Erythroblast (primary cell): ENCODE results near the gene AGBL4.

Source experiments
- DNase-seq, 2 experiments: peaks; one replicate each; lab custom pipeline; 2025; lab: John Stamatoyannopoulos, UW
- GATA1 ChIP-seq: IDR thresholded peaks from 2 replicates; pipeline ENCODE4 v1.6.1; 2011; ENCODE audit warnings: low read depth, mild to moderate bottlenecking, control low read depth, low read length, moderate library complexity
- POLR2A ChIP-seq: IDR thresholded peaks from 2 replicates; pipeline ENCODE4 v1.6.1; 2011; ENCODE audit warnings: mild to moderate bottlenecking, low read length

The AGBL4 gene

GRCh38 chr1:48680411-48681035, 1343.2 kb downstream of the AGBL4 start:
- DNase-seq, result no peak
- TF ChIP-seq GATA1 (no peak), POLR2A (no peak)

DNA sequence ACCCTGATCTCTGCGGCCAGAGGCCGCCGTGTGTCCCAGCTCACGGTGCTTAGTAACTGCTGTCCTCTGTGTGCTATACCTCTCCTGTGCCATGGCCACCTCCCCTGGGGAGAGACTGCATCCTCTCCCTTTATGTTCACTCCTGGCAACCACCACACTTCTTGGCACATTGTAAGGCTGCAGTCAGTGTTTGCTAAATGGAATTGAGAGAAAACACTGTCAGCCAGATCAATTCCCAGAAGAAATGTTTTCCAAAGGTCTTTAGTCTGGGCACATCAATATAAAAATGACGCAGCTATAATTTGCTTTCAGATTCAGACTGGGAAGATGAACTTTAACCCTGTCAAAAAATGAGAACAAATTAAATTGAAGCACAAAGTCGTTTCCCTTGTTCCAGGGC, 1343.9 kb downstream of the AGBL4 start:
- no peak for DNase-seq
- TF ChIP-seq POLR2A, result no peak
- no peak for TF ChIP-seq GATA1

GRCh38 chr1:48678710-48679505, 1344.8 kb downstream of the AGBL4 start:
- TF ChIP-seq GATA1, result no peak
- no peak for TF ChIP-seq POLR2A

DNA sequence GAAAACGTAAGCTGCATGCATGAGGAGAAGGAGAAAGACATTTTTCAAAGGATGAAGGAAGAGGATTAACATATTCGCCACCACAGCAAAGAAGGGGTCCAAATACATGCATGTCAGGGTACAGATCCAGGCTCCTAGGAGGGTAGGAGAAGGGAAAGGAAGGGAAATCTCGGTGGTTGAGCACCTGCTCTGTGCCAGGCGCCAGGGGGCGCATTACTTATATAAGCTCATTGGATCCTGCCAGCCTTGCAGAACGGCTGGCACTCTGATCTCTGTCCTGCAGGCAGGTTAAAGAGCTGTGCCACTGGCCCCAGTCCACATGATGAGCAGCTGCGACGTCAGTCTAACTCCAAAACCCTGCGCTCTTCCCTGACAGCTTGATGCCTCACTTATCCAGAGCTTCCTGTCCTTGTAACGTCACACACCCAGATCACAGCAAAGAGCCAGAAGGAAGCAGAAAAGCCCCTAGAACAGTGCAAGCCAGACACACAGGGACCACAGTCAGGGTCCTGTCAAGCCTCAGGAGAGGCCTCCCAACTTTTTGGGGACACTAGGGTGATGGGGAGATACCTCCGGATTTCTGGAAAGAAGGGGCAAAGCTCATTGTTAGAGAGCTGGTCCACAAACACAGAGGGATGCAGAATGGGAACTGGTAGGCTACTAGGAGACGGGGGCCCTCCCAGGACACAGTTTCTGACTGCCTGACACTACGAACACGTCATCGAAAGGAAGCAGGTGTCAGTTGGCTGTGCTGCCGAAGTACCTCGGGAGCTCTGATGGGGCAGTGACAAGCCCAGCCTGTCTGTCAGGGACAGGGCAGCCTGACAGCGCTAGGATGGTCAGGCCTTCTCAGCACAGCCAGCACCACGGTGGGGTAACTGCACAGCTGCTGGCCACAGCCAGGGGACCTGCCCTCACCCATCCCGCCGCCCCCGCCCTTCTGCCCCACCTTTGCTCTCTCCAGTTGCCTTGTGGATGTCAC, 1346.2 kb downstream of the AGBL4 start:
- TF ChIP-seq GATA1 (no peak), POLR2A (no peak)
- DNase-seq, result peak; percentile 35 to 56

More at GRCh38 chr1:48678710-48679505, 1344.8 kb downstream of the AGBL4 start:
- DNase-seq, result no peak

DNA sequence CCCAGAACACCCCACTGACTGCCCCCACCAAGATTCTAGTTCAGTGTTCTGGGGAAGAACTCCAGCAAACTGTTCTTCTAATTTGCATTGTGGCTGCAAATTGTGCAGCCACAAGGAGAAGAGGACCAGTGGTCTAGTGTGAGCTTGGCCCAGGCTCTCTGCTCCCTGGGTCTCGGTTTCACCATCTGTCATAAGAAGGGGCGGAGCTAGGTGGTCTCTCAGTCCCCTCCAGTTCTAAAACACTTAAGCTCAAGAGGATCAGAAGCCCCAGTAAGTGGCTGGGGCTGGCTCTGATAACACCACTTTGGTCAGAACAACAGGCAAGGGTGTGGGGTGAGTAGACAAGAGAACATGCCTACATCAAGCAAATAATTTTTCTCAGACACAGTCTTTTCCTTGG, 1346.9 kb downstream of the AGBL4 start:
- no peak for DNase-seq
- no peak for TF ChIP-seq GATA1
- no peak for TF ChIP-seq POLR2A

GRCh38 chr1:48676376-48676775, 1347.4 kb downstream of the AGBL4 start:
- no peak for TF ChIP-seq GATA1
- no peak for TF ChIP-seq POLR2A
- no peak for DNase-seq

GRCh38 chr1:48675251-48675650, 1348.5 kb downstream of the AGBL4 start:
- DNase-seq, result no peak
- TF ChIP-seq POLR2A, result no peak
- TF ChIP-seq GATA1, result no peak

DNA sequence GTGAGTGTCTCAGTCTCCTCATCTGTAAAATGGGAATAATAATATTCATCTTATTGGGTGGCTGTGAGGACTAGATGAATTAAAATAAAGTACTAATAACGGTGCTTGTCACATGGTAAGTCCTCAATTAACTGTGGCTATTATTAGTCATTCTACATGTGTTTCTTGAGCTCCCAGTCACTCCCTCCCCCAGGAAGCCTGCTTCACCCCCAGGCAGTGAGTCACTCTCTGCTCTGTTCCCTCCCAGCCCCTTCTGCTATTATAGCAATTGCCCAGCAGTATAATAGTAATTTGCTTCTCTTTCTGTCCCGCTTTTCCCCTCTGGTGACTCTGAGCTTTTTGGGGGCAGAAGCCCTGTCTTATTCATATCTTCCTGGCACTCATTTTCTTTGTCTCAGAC, 1349.1 kb downstream of the AGBL4 start:
- no peak for DNase-seq
- TF ChIP-seq GATA1 (no peak), POLR2A (no peak)

DNA sequence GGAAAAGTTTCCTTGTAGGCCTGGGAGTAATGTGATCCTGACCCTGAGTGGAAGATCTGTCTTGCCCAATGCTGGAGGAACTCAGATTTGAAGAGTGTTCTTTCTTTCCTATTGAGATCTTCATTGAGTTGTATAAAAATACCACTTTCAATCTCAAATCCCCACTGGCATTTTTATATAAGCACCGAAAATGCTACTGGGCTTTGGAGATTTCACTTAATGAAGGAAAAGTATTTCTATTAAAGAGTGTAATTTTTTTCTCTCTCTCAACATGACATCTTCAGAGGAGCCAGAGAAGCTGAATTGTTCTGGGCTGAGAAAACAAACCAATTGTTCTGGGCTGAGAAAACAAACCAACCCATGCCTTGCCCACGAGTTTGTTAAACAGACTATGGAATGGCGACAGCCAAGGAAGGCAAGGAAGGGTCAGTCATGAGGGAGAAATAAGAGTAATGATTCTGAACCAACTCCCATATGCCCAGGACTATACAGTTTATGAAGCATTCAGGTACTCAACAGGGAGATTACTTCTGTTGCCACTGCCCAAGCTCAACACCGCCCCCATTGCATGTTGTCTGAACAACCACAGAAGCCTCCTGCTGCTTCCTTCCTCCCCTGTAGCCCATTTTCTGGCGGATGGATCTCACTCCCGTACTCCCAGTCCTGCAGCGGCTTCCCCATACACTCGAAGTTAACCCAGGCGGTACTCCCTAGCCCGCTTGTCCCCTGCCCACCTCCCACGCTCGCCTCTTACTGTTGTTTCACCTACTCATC, 1350.2 kb downstream of the AGBL4 start:
- no peak for DNase-seq
- no peak for TF ChIP-seq GATA1
- no peak for TF ChIP-seq POLR2A

- no peak for DNase-seq
- TF ChIP-seq GATA1 (no peak), POLR2A (no peak)
These were observed 1352.2 kb downstream of the AGBL4 start for GRCh38 chr1:48671578-48671977.

- no peak for DNase-seq
- TF ChIP-seq GATA1 (no peak), POLR2A (no peak)
These were observed 1353.3 kb downstream of the AGBL4 start for GRCh38 chr1:48670234-48671020.

GRCh38 chr1:48668339-48668738, 1355.4 kb downstream of the AGBL4 start:
- no peak for TF ChIP-seq GATA1
- TF ChIP-seq POLR2A, result no peak
- DNase-seq, result no peak

DNA sequence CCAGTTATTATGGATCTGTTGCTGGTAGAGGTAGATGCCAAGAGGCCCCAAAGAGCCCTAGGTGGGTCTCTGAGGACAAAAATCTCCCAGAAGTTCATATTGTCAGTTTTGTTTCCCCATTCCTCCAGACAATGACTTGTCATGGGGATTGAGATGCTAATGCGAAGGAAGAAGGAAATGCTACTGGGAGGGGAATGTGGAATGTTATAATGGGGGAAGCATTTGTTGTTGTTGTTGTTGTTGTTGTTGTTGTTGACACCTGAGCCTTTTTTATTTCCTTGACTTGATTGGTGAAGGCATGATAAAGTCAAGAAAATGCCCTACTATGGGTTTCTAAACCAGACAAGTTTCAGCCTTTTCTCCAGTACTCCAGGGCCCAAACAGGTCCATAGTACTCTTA, 1356.0 kb downstream of the AGBL4 start:
- TF ChIP-seq GATA1 (no peak), POLR2A (no peak)
- DNase-seq, result no peak
